ENCODE measurements around the gene C6orf89. TPM values are rescaled to one million over a fixed set of nuclear protein-coding genes. Genes with fewer than 3 reads are reported as not detected.

C6orf89 gene
- total RNA-seq, 1 experiment from 2014 or later = 40.1 TPM

DNA sequence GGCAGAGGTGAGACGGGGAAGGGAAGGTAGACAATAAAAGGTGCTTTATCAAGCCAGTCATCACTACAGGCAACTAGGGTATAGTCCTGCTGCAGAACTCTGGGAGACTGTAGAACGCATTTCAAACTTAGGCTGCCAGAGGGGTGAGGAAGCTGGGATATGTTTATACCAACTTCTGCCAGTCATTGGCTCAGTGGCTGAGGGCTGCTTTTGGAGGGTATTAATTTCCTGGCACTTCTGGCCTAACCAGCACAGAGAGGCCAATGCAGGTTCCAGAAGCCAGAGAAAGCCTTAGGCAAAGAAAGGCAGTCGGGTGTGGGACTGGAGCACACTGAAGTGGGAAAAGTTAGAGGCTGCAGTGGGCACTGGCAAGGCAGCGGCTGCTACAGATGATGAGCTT lies 42.6 kb upstream of the C6orf89 start:
- Histone ChIP-seq H4K20me1 (ENCODE audit: insufficient read depth) (no peaks in the 10 kb centered on the region), H3K27ac (no peak overlapping the region), H3K27me3 (ENCODE audit: insufficient read depth, low read depth) (peaks cover 12% of the 10 kb centered on the region), H3K9me3 (ENCODE audit: insufficient read depth, low read depth) (no peaks in the 10 kb centered on the region), H3K4me3 (no peak overlapping the region), H3F3A (ENCODE audit: insufficient read depth, low read depth) (0 out of 2 replicates have a peak, but pooled peaks cover 8% of the 10 kb centered on the region), H3K4me1 (replicated peaks; ENCODE audit: insufficient read depth) (no peaks in the 10 kb centered on the region), H3K4me2 (no peak overlapping the region), H3K79me2 (ENCODE audit: low read depth) (no peaks in the 10 kb centered on the region), H2AFZ (no peak overlapping the region), H3K9me2 (ENCODE audit: insufficient read depth) (no peaks in the 10 kb centered on the region), H3K36me3 (ENCODE audit: low read depth) (no peaks in the 10 kb centered on the region)
- BruUV-seq (replicated peaks) = no TSS peak
- intact Hi-C loops (cut with micrococcal nuclease; ENCODE audit: unreplicated experiment) = no loop called here
- CTCF ChIA-PET = no interaction called here
- POLR2A ChIA-PET (ENCODE audit: unreplicated experiment) = no interaction called here
- no peak for DNase-seq
- no peak for TF ChIP-seq EZH2 (IDR thresholded peaks at IDR 0.05; ENCODE audit: low read depth)
- no peak for TF ChIP-seq CTCF (conservative IDR thresholded peaks at IDR 0.05)

DNA sequence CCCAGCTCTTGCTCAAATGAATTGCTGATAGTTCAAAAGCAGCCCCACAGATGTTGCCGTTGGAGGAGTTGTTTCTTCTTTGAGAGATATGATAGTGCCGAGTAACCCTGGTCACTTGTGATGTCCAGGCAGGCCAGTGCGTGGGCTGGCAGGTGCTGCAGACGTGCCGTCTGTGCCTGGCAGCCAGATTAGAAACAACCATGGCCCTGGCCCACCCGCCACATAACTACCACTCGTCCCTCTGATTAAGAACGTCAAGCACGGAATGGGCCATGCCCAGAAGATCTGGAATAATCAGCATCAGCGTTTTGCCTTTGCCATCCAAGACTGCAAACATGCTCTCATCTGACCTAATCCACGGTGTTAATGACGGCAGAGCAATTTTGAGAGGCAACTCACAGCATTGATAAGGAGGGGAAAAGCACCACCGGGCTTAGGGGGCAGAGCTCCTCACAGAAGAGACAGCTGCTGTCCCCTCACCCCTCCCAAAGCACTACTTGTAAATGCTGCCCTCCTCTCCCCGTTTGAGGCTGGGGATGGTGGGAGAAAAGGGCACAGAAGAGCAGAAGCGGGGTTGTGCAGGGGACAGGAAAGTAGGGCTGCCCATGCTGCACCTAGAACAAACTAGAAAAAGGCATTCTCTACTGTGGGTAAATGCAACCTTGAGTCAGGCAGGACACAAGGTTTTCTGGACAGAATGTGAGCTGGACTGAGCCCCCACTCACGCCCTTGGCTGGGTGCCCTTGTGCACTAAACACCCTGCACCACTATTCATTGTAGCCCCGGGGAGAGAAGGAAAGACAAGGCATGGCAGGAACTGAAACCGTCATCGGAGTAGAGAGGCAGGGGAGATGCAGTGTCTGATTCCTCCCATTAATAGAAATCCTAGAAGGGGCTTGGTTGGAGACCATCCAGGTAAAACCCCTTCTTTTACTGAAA lies 41.3 kb upstream of the C6orf89 start:
- intact Hi-C loops (cut with micrococcal nuclease; ENCODE audit: unreplicated experiment) = no loop called here
- Histone ChIP-seq H3K4me1 (replicated peaks; ENCODE audit: insufficient read depth) (no peaks in the 10 kb centered on the region), H4K20me1 (ENCODE audit: insufficient read depth) (no peaks in the 10 kb centered on the region), H3K4me3 (no peak overlapping the region), H3K36me3 (ENCODE audit: low read depth) (no peaks in the 10 kb centered on the region), H3K27ac (no peak overlapping the region), H3K4me2 (no peak overlapping the region), H2AFZ (no peak overlapping the region), H3F3A (ENCODE audit: insufficient read depth, low read depth) (0 out of 2 replicates have a peak, but pooled peaks cover 8% of the 10 kb centered on the region), H3K27me3 (ENCODE audit: insufficient read depth, low read depth) (no peaks in the 10 kb centered on the region), H3K79me2 (ENCODE audit: low read depth) (no peaks in the 10 kb centered on the region), H3K9me3 (ENCODE audit: insufficient read depth, low read depth) (no peaks in the 10 kb centered on the region), H3K9me2 (ENCODE audit: insufficient read depth) (no peaks in the 10 kb centered on the region)
- no peak for DNase-seq
- no TSS peak for BruUV-seq (replicated peaks)
- ChIA-PET CTCF (no interaction called here), POLR2A (ENCODE audit: unreplicated experiment) (no interaction called here)
- TF ChIP-seq EZH2 (IDR thresholded peaks at IDR 0.05; ENCODE audit: low read depth) = no peak
- TF ChIP-seq CTCF (conservative IDR thresholded peaks at IDR 0.05) = no peak

DNA sequence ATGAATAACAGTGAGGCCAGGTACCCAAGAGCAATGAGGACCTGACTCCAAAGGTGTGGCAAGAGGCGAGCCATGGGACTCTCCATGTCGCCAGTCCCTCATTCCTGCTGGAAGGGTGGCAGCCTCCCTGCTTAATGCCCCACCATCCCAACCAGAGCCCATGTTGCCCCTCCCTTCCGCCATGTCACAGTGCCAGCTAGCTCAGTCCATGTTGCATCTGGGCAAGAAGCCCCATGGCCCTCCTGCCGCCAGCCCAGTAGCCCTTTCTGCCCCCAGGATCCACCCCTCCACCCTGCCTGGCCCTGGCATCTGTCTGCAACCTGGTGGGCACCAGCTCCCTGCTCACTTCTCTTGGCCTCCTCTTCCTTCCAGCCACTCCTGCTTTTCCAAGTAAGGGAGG lies 40.5 kb upstream of the C6orf89 start:
- no peaks in the 10 kb centered on the region for H4K20me1 ChIP-seq (ENCODE audit: insufficient read depth)
- no peak overlapping the region for H3K27ac ChIP-seq
- H3K4me3 ChIP-seq = no peak overlapping the region
- H2AFZ ChIP-seq = no peak overlapping the region
- no peaks in the 10 kb centered on the region for H3K9me3 ChIP-seq (ENCODE audit: insufficient read depth, low read depth)
- no peaks in the 10 kb centered on the region for H3K4me1 ChIP-seq (replicated peaks; ENCODE audit: insufficient read depth)
- CTCF ChIA-PET = no interaction called here
- H3K36me3 ChIP-seq (ENCODE audit: low read depth) = no peaks in the 10 kb centered on the region
- TF ChIP-seq CTCF (conservative IDR thresholded peaks at IDR 0.05) (no peak), EZH2 (IDR thresholded peaks at IDR 0.05; ENCODE audit: low read depth) (no peak)
- no peaks in the 10 kb centered on the region for H3K9me2 ChIP-seq (ENCODE audit: insufficient read depth)
- no peaks in the 10 kb centered on the region for H3K27me3 ChIP-seq (ENCODE audit: insufficient read depth, low read depth)
- no peak overlapping the region for H3K4me2 ChIP-seq
- 0 out of 2 replicates have a peak, but pooled peaks cover 8% of the 10 kb centered on the region for H3F3A ChIP-seq (ENCODE audit: insufficient read depth, low read depth)
- no TSS peak for BruUV-seq (replicated peaks)
- DNase-seq = no peak
- POLR2A ChIA-PET (ENCODE audit: unreplicated experiment) = no interaction called here
- no peaks in the 10 kb centered on the region for H3K79me2 ChIP-seq (ENCODE audit: low read depth)
- intact Hi-C loops (cut with micrococcal nuclease; ENCODE audit: unreplicated experiment) = no loop called here
